ENCODE results near the gene BTG4.

The BTG4 gene

DNA sequence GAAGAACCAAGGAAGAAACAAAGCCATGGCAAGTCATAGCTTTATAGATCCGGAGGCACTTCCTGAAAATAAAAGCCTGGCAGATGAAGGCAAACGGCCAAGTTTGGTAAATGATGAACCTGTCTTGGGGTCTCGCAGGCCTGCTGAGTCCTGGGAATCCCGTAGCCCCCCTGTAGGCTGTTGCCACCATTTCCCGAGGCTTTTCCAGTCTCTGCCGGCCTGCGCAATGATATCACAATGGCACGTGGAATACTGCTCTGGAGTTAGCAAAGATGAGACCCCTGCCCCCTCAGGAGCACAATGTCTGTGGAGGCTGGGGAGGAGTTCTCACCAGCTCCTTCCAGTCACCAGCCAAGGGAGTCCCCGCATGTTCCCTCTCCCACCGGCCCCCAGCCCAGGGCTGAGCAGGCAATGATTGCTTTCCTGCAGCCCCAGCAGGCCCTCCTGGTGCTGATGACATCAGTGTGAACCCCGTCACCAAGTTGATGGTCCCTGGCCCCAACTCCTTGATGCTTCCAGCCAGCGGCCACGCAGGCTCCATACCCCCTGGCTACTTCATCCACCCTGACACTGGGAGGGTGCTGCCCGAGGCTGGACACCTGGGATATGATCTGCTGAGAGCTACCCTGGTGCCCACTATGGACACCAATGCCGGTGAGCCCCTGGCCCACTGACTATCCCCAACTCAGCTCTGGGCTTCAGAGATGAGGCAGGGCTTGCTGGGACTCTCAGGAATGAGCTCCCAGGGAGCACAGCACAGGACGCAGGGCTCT lies 55.9 kb downstream of the BTG4 start:
- H3K36me3 ChIP-seq (ENCODE audit: insufficient read depth, low read length) = no peaks in the 10 kb centered on the region
- H2AFZ ChIP-seq (ENCODE audit: low read length, unreplicated experiment) = no peak overlapping the region
- no peak overlapping the region for H3K4me3 ChIP-seq (ENCODE audit: low read depth, low read length)
- no peaks in the 10 kb centered on the region for H3K27me3 ChIP-seq (ENCODE audit: insufficient read depth, low read length)
- no peak overlapping the region for H3K27ac ChIP-seq (ENCODE audit: low read depth, low read length)
- peaks cover 4% of the 10 kb centered on the region for H3K4me1 ChIP-seq (ENCODE audit: control insufficient read depth, insufficient read depth, low read length, unreplicated experiment)
- H3K79me2 ChIP-seq (ENCODE audit: control insufficient read depth, insufficient read depth, low read length, unreplicated experiment) = no peaks in the 10 kb centered on the region

- Histone ChIP-seq H3K79me2 (ENCODE audit: control insufficient read depth, insufficient read depth, low read length, unreplicated experiment) (no peaks in the 10 kb centered on the region), H3K27me3 (ENCODE audit: insufficient read depth, low read length) (no peaks in the 10 kb centered on the region), H3K4me1 (ENCODE audit: control insufficient read depth, insufficient read depth, low read length, unreplicated experiment) (peaks cover 4% of the 10 kb centered on the region), H2AFZ (ENCODE audit: low read length, unreplicated experiment) (peak overlapping the region; percentile 38), H3K4me3 (ENCODE audit: low read depth, low read length) (no peak overlapping the region), H3K36me3 (ENCODE audit: insufficient read depth, low read length) (no peaks in the 10 kb centered on the region), H3K27ac (ENCODE audit: low read depth, low read length) (no peak overlapping the region)
Measured at GRCh38 chr11:111455291-111456085, 56.7 kb downstream of the BTG4 start.

GRCh38 chr11:111454561-111455192 lies 57.5 kb downstream of the BTG4 start:
- Histone ChIP-seq H3K36me3 (ENCODE audit: insufficient read depth, low read length) (no peaks in the 10 kb centered on the region), H3K4me1 (ENCODE audit: control insufficient read depth, insufficient read depth, low read length, unreplicated experiment) (peaks cover 4% of the 10 kb centered on the region), H3K27ac (ENCODE audit: low read depth, low read length) (no peak overlapping the region), H2AFZ (ENCODE audit: low read length, unreplicated experiment) (peak overlapping the region; percentile 38), H3K4me3 (ENCODE audit: low read depth, low read length) (no peak overlapping the region), H3K27me3 (ENCODE audit: insufficient read depth, low read length) (no peaks in the 10 kb centered on the region), H3K79me2 (ENCODE audit: control insufficient read depth, insufficient read depth, low read length, unreplicated experiment) (no peaks in the 10 kb centered on the region)

DNA sequence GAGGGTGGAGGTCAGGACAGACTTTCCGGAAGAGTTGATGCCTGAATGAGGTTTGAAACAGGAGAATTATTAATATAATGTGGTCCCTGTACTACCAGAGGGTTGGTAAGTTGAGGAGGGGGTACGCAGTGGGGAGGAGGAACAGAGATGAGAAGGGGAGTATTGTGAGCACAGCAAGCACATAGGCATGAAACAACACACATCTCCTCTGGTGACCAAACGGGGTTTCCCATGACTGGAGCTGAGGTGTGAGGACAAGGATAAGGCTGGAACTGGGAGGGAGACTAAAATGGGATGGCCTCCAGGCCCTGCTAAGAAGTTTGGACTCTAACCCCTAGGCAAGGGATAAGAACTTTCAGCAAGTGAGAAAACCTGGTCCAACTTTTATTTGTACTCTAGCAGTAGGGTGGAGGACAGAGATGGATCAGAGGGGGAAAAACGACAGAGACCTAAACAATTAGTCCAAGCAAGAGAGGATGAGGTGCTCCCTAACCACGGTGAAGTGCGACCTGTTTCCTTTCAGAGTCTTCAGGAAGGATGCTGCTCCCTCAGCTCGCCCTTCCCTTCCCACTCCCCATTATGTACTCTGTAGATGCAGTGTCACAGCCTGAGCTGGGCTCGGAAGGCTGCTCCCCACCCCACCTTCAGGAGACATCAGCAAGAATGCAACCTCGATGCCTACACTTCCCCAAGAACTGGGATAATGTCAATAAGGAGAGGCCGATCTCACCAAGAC lies 59.2 kb downstream of the BTG4 start:
- H2AFZ ChIP-seq (ENCODE audit: low read length, unreplicated experiment) = no peak overlapping the region
- no peaks in the 10 kb centered on the region for H3K79me2 ChIP-seq (ENCODE audit: control insufficient read depth, insufficient read depth, low read length, unreplicated experiment)

DNA sequence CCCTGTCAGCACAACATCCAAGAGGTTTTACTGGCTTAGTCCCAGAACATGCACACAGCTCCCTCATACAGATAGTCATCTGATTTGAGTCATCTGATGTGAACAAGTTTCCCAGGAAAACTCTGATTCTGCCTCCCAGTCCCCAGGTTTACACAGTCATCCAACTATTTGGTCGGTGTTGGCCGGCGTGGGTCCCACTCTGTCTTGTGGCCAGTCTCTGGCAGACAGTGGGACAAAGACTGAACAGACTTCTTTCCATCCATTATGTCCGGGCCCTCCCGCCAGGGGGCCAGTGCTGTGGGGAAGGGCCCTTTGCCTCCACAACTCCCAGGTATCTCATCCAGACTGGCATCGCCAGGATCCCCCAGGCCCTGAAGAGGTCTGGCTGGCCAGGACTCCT lies 60.0 kb downstream of the BTG4 start:
- Histone ChIP-seq H3K4me3 (ENCODE audit: low read depth, low read length) (no peak overlapping the region), H2AFZ (ENCODE audit: low read length, unreplicated experiment) (no peak overlapping the region), H3K27ac (ENCODE audit: low read depth, low read length) (no peak overlapping the region), H3K4me1 (ENCODE audit: control insufficient read depth, insufficient read depth, low read length, unreplicated experiment) (peaks cover 4% of the 10 kb centered on the region), H3K36me3 (ENCODE audit: insufficient read depth, low read length) (no peaks in the 10 kb centered on the region), H3K79me2 (ENCODE audit: control insufficient read depth, insufficient read depth, low read length, unreplicated experiment) (no peaks in the 10 kb centered on the region), H3K27me3 (ENCODE audit: insufficient read depth, low read length) (no peaks in the 10 kb centered on the region)

More for the DNA sequence above, 59.2 kb downstream of the BTG4 start:
- Histone ChIP-seq H3K27ac (ENCODE audit: low read depth, low read length) (no peak overlapping the region), H3K27me3 (ENCODE audit: insufficient read depth, low read length) (no peaks in the 10 kb centered on the region), H3K4me1 (ENCODE audit: control insufficient read depth, insufficient read depth, low read length, unreplicated experiment) (peaks cover 4% of the 10 kb centered on the region), H3K4me3 (ENCODE audit: low read depth, low read length) (no peak overlapping the region), H3K36me3 (ENCODE audit: insufficient read depth, low read length) (no peaks in the 10 kb centered on the region)

GRCh38 chr11:111450480-111451320 lies 61.5 kb downstream of the BTG4 start:
- no peak overlapping the region for H3K4me3 ChIP-seq (ENCODE audit: low read depth, low read length)

GRCh38 chr11:111449696-111450479 lies 62.3 kb downstream of the BTG4 start:
- no peak overlapping the region for H2AFZ ChIP-seq (ENCODE audit: low read length, unreplicated experiment)
- no peak overlapping the region for H3K4me3 ChIP-seq (ENCODE audit: low read depth, low read length)
- H3K27ac ChIP-seq (ENCODE audit: low read depth, low read length) = no peak overlapping the region
- no peaks in the 10 kb centered on the region for H3K36me3 ChIP-seq (ENCODE audit: insufficient read depth, low read length)
- H3K27me3 ChIP-seq (ENCODE audit: insufficient read depth, low read length) = no peaks in the 10 kb centered on the region
- H3K4me1 ChIP-seq (ENCODE audit: control insufficient read depth, insufficient read depth, low read length, unreplicated experiment) = peaks cover 1% of the 10 kb centered on the region
- no peaks in the 10 kb centered on the region for H3K79me2 ChIP-seq (ENCODE audit: control insufficient read depth, insufficient read depth, low read length, unreplicated experiment)

More at GRCh38 chr11:111450480-111451320, 61.5 kb downstream of the BTG4 start:
- Histone ChIP-seq H3K27me3 (ENCODE audit: insufficient read depth, low read length) (no peaks in the 10 kb centered on the region), H3K27ac (ENCODE audit: low read depth, low read length) (no peak overlapping the region), H3K36me3 (ENCODE audit: insufficient read depth, low read length) (no peaks in the 10 kb centered on the region), H2AFZ (ENCODE audit: low read length, unreplicated experiment) (no peak overlapping the region), H3K79me2 (ENCODE audit: control insufficient read depth, insufficient read depth, low read length, unreplicated experiment) (no peaks in the 10 kb centered on the region), H3K4me1 (ENCODE audit: control insufficient read depth, insufficient read depth, low read length, unreplicated experiment) (peaks cover 4% of the 10 kb centered on the region)

- no peak overlapping the region for H3K27ac ChIP-seq (ENCODE audit: low read depth, low read length)
- H3K79me2 ChIP-seq (ENCODE audit: control insufficient read depth, insufficient read depth, low read length, unreplicated experiment) = no peaks in the 10 kb centered on the region
- no peak overlapping the region for H3K4me3 ChIP-seq (ENCODE audit: low read depth, low read length)
- no peaks in the 10 kb centered on the region for H3K27me3 ChIP-seq (ENCODE audit: insufficient read depth, low read length)
- H3K4me1 ChIP-seq (ENCODE audit: control insufficient read depth, insufficient read depth, low read length, unreplicated experiment) = no peaks in the 10 kb centered on the region
- H3K36me3 ChIP-seq (ENCODE audit: insufficient read depth, low read length) = no peaks in the 10 kb centered on the region
- H2AFZ ChIP-seq (ENCODE audit: low read length, unreplicated experiment) = no peak overlapping the region
Measured at GRCh38 chr11:111448831-111449557, 63.2 kb downstream of the BTG4 start.

- Histone ChIP-seq H3K36me3 (ENCODE audit: insufficient read depth, low read length) (no peaks in the 10 kb centered on the region), H3K27me3 (ENCODE audit: insufficient read depth, low read length) (no peaks in the 10 kb centered on the region), H3K4me3 (ENCODE audit: low read depth, low read length) (no peak overlapping the region), H3K27ac (ENCODE audit: low read depth, low read length) (no peak overlapping the region), H3K4me1 (ENCODE audit: control insufficient read depth, insufficient read depth, low read length, unreplicated experiment) (no peaks in the 10 kb centered on the region), H2AFZ (ENCODE audit: low read length, unreplicated experiment) (no peak overlapping the region), H3K79me2 (ENCODE audit: control insufficient read depth, insufficient read depth, low read length, unreplicated experiment) (no peaks in the 10 kb centered on the region)
Measured at GRCh38 chr11:111448414-111448813, 63.8 kb downstream of the BTG4 start.
